Adrenal gland (tissue), 12 donors: ENCODE measurements around the gene SHTN1. TPM values are rescaled to one million over a fixed set of nuclear protein-coding genes. Genes with fewer than 3 reads are reported as not detected.

Source experiments
- DNase-seq, 7 donors: peaks; one replicate each; pipeline ENCODE4 v3.0.0-alpha.2; 2019 to 2020
- H3K27ac ChIP-seq, 5 donors: fragments of 200-600 bp; sonication (generic) in 4 of 5; 1 replicate in 3 of 5; 2 replicates in 2 of 5; pipeline versions ENCODE4 v1.5.1 to v1.8.0; 2016 to 2020; ENCODE audit warnings: mild to moderate bottlenecking in 1 of 5
- H3K27me3 ChIP-seq: fragments of 200-600 bp; 2 replicates; pipeline ENCODE4 v1.8.0; 2021
- H3K36me3 ChIP-seq, 2 donors: fragments of 200-600 bp; replicated peaks in 1 of 2; 1 replicate in 1 of 2; 2 replicates in 1 of 2; pipeline versions ENCODE4 v1.5.1 to v1.8.0; 2018 to 2022
- H3K4me1 ChIP-seq, 2 donors: fragments of 200-600 bp; replicated peaks in 1 of 2; 1 replicate in 1 of 2; 2 replicates in 1 of 2; pipeline versions ENCODE4 v1.5.1 to v1.8.0; 2018 to 2021
- H3K4me3 ChIP-seq, 4 donors: fragments of 200-600 bp; sonication (generic) in 3 of 4; one replicate each; pipeline ENCODE4 v1.5.1; 2016 to 2018
- H3K9me3 ChIP-seq, 3 donors: fragments of 200-600 bp; sonication (generic) in 1 of 3; replicated peaks in 1 of 3; 1 replicate in 2 of 3; 2 replicates in 1 of 3; pipeline versions ENCODE4 v1.5.1 to v1.8.0; 2016 to 2021
- POLR2A ChIP-seq, 2 donors: fragments of 450-650 bp; IDR thresholded peaks; one replicate each; pipeline ENCODE4 v1.6.1; 2017; ENCODE audit warnings: antibody characterized with exemption in 2 of 2, mild to moderate bottlenecking in 2 of 2, moderate library complexity in 1 of 2
- WGBS, 4 donors: extraction: QIAGEN DNeasy Blood & Tissue Kit in 2 of 4; methylation state at CpG; one replicate each; pipeline versions ENCODE4 v1.1.5 to v1.1.7; 2013 to 2017; 5-methylcytosine and 5-hydroxymethylcytosine counted together
- intact Hi-C, 2 donors: fragments of 100-400 bp; cut with DNase I; formaldehyde crosslinking; loops; one replicate each; pipeline versions ENCODE4 v1.14.1 to v1.15.0; 2022 to 2023
- polyA plus RNA-seq, 3 donors: library from polyadenylated mRNA; stranded (reverse); fragments of 200-250 nt in 2 of 3; fragments of 350-450 nt in 1 of 3; fragmentation: Illumina TruSeq in 1 of 3; extraction: RNeasy Lipid Tissue Mini Kit (QIAGEN cat#74804) in 1 of 3; gene quantifications; one replicate each; pipeline ENCODE4 v1.2.3, GENCODE V29; 2013 to 2014
- total RNA-seq, 9 donors: library from RNA; depleted of rRNA in 4 of 9; stranded (reverse); fragments of >200 nt in 4 of 9; fragments of 120-200 nt in 1 of 9; fragmentation: NEBNext Ultra II Directional in 1 of 9; extraction: Animal tissue kit (Norgen Biotek cat#: 25700) in 1 of 9; gene quantifications; one replicate each; pipeline versions ENCODE4 v1.1.0 to v1.2.4, GENCODE V29; 2013 to 2023
- TF ChIP-seq, protein P1 (sequence below), 6 experiments: fragments of 450-650 bp in 4 of 6; fragments of 200-600 bp in 2 of 6; sonication (generic) in 1 of 6; IDR thresholded peaks; 1 replicate in 5 of 6; 2 replicates in 1 of 6; pipeline versions ENCODE4 v1.5.1 to v1.8.0; 2016 to 2021; ENCODE audit warnings: antibody characterized with exemption in 6 of 6, mild to moderate bottlenecking in 2 of 6, moderate library complexity in 1 of 6
- donor health status: healthy with polysubstance abuse.
- donor health status: Bipolar disorder and iron deficiency.
- donor health status: DM: yes; HTN: yes; CAD: no.
- donor health status: DM: no; HTN: no; CAD: no.
- donor health status: DM: no; HTN: no; CAD: no.
- donor health status: DM: yes; HTN: yes; CAD: no.

The SHTN1 gene
- total and polyA plus RNA-seq, 12 donors = 8.8 to 30.3 (median 18.5) TPM

GRCh38 chr10:116866987-116867595, 137.9 kb downstream of the SHTN1 start:
- no peak overlapping the region for H3K27ac ChIP-seq
- intact Hi-C loops = no loop called here
- H3K36me3 ChIP-seq = no peaks in the 10 kb centered on the region
- H3K9me3 ChIP-seq = no peaks in the 10 kb centered on the region
- WGBS, 4 donors = 88 to 93% (median 89%) methylated on average over 6 of the region's 6 CpGs
- DNase-seq = no peak
- TF ChIP-seq POLR2A (IDR thresholded peaks at IDR 0.05) = no peak
- TF ChIP-seq, protein P1, sequence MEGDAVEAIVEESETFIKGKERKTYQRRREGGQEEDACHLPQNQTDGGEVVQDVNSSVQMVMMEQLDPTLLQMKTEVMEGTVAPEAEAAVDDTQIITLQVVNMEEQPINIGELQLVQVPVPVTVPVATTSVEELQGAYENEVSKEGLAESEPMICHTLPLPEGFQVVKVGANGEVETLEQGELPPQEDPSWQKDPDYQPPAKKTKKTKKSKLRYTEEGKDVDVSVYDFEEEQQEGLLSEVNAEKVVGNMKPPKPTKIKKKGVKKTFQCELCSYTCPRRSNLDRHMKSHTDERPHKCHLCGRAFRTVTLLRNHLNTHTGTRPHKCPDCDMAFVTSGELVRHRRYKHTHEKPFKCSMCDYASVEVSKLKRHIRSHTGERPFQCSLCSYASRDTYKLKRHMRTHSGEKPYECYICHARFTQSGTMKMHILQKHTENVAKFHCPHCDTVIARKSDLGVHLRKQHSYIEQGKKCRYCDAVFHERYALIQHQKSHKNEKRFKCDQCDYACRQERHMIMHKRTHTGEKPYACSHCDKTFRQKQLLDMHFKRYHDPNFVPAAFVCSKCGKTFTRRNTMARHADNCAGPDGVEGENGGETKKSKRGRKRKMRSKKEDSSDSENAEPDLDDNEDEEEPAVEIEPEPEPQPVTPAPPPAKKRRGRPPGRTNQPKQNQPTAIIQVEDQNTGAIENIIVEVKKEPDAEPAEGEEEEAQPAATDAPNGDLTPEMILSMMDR (IDR thresholded peaks at IDR 0.05) = no peak
- no peaks in the 10 kb centered on the region for H3K27me3 ChIP-seq
- no peaks in the 10 kb centered on the region for H3K4me1 ChIP-seq
- no peak overlapping the region for H3K4me3 ChIP-seq

DNA sequence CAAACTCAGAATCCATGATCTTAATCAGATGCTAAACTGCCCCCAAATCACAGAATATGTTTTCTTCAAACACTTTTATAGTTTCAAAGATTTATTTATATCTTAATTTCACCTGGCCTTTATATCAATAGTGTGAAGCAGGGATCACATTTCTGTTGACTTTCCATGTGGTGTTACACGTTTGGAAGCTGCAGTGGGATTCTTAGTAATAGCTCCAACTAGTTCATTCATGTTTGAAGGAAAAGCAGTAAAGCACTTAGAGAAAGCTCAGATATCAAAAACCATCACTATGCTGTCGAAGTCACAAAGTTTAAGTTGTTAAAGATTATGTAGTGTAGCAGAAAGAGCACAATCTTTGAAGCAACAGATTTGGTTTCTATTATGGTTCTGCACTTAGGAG, 138.9 kb downstream of the SHTN1 start:
- no peak overlapping the region for H3K4me3 ChIP-seq
- TF ChIP-seq, protein P1 (IDR thresholded peaks at IDR 0.05) = no peak
- no peak for TF ChIP-seq POLR2A (IDR thresholded peaks at IDR 0.05)
- H3K4me1 ChIP-seq = no peaks in the 10 kb centered on the region
- WGBS, 4 donors = 71 to 80% (median 76%) methylated on average over 2 of the region's 2 CpGs
- no peak for DNase-seq
- H3K36me3 ChIP-seq = no peaks in the 10 kb centered on the region
- H3K27ac ChIP-seq = no peak overlapping the region
- H3K27me3 ChIP-seq = no peaks in the 10 kb centered on the region
- intact Hi-C loops = no loop called here
- no peaks in the 10 kb centered on the region for H3K9me3 ChIP-seq

GRCh38 chr10:116864436-116864835, 140.6 kb downstream of the SHTN1 start:
- H3K9me3 ChIP-seq = no peaks in the 10 kb centered on the region
- WGBS, 4 donors = 87 to 92% (median 90%) methylated on average over 4 of the region's 4 CpGs
- DNase-seq = no peak
- no peaks in the 10 kb centered on the region for H3K36me3 ChIP-seq
- TF ChIP-seq, protein P1 (IDR thresholded peaks at IDR 0.05) = no peak
- TF ChIP-seq POLR2A (IDR thresholded peaks at IDR 0.05) = no peak
- no peak overlapping the region for H3K4me3 ChIP-seq
- no peak overlapping the region for H3K27ac ChIP-seq
- intact Hi-C loops = no loop called here
- no peaks in the 10 kb centered on the region for H3K4me1 ChIP-seq
- no peaks in the 10 kb centered on the region for H3K27me3 ChIP-seq

GRCh38 chr10:116861796-116862195, 143.2 kb downstream of the SHTN1 start:
- Histone ChIP-seq H3K27me3 (no peaks in the 10 kb centered on the region), H3K36me3 (no peaks in the 10 kb centered on the region), H3K4me1 (no peaks in the 10 kb centered on the region), H3K9me3 (peaks cover 0 to 7% (median 0%) of the 10 kb centered on the region in 3 donors), H3K4me3 (no peak overlapping the region), H3K27ac (no peak overlapping the region)
- intact Hi-C loops = no loop called here
- DNase-seq = no peak
- 54 to 81% (median 64%) methylated on average over 2 of the region's 2 CpGs for WGBS, 4 donors
- TF ChIP-seq POLR2A (IDR thresholded peaks at IDR 0.05) = no peak
- TF ChIP-seq, protein P1 (IDR thresholded peaks at IDR 0.05) = no peak
